Stimulated activated CD8-positive, alpha-beta memory T cell treated with anti-CD3 and anti-CD28 coated beads, Interleukin-4, amount 100 ng/mL, for 4 hours (primary cell): ENCODE data around the gene PPARA.
"Not testable (repeated sequence)": the region's sequence is repeated elsewhere in the genome, so short reads cannot be mapped to it uniquely, and the experiment has no call there.

ENCODE experiments used
- DNase-seq, 2 donors: peaks; one replicate each; pipeline ENCODE4 v3.0.0-alpha.2; 2020; ENCODE audit warnings: low read depth in 2 of 2, low spot score in 1 of 2

PPARA gene

GRCh38 chr22:46165977-46166376, 15.7 kb downstream of the PPARA start:
- no peak for DNase-seq

DNA sequence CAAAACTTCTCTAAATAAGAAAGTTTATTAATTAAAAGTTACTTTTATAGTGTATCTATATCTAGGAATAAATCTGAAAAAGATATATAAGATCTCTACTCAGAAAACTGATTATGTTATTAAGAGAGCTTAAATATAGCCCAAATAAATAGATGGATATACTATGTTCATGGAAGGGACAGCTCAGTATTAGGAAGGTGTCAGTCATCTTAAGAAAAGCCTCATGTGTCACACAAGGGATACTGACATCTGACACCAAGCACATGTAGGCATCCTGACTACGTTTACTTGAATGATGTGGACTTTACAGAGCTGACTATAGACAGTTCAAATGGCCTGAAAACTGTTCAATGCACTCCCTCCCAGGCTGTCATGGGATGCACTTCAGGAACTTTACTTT, 19.3 kb downstream of the PPARA start:
- DNase-seq, result no peak

DNA sequence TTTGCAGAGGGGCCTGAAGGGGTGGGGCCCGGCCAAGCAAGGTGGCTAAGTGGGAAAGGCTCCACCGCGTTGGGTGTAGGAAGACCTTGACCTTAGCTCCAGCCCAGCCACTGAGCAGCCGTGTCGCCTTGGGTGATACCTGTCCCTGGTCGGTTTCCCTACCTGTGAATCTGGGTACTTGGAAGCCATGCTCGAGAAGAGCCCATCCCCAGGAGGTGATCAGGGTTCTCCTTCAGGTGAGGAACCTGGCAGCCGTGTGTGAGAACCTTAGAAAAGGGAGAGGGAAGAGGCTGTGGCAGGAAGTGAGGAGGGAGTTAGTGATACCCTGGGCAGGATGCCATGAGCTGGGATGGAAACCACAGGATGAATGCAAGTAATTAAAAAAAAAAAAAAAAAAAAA, 21.6 kb downstream of the PPARA start:
- no peak for DNase-seq

- no peak for DNase-seq
Observed at GRCh38 chr22:46172522-46173110, 22.3 kb downstream of the PPARA start.

DNA sequence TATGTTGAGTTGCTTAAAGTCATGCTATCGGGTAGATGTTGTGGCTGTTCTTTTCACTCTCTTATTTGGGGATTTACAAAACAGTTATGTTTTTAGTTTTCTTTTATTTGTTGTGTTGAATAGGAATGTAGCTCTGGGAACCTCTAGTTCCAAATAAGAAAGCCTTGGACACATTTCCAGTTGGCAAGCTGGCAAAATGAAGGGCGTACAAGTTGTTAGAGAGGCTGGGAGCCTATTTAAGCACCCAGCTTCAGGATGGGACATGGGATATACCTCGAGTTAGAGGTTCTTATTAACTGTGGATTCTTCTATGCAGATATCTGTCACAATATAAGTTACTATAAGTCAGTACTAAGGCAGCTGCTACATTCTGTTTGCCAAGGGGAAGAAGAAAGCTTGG, 22.8 kb downstream of the PPARA start:
- no peak for DNase-seq

DNA sequence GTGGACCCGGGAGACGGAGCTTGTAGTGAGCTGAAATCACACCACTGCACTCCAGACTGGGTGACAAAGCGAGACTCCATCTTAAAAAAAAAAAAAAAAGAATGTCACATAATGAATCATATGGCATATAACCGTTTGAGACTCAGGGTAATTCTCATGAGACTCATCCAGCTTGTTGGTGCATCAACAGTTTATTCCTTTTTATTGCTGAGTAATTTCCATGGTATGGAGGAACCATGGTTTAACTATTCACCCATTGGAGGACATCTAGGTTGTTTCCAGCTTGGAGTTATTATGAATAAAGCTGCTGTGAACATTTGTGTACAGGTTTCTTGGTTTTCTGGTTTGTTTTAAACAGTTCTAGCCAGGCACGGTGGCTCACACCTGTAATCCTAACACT, 25.3 kb downstream of the PPARA start:
- DNase-seq, result no peak

- DNase-seq, result no peak
Observed at GRCh38 chr22:46176508-46177003, 26.2 kb downstream of the PPARA start.

DNA sequence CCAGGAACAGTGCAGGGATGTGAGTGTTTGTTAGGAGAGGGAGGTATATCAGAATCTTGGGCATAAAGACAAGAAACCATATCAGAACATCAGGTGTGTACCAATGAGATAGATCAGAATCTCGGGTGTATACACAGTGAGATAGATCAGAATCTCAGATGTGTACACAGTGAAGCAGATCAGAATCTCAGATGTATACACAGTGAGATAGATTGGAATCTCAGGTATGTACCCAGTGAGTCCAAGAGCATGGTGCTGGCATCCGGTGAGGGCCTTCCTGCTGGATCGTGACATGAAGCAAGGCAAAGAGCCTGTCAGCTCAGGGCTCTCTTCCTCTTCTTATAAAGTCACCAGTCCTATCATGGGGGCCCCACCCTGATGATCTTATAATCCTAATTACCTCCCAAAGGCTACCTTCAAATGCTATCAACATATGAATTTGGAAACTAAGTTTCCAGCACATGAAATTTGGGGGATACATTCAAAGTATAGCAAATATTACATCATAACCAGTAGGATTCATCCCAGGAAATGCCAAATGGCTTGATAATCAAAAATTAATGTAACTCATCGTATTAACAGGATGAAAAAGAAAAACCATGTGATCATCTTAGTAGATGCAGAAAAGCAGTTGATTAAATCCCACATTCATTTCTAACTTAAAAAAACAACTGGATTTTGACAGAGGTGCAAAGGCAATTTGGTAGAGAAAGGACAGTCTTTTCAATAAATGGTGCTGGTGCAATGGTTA, 28.6 kb downstream of the PPARA start:
- no peak for DNase-seq

- DNase-seq, result no peak
Observed at GRCh38 chr22:46179748-46180147, 29.4 kb downstream of the PPARA start.

- DNase-seq, result no peak
Observed at GRCh38 chr22:46180370-46181137, 30.2 kb downstream of the PPARA start.

- DNase-seq, result no peak
Observed at GRCh38 chr22:46183733-46184132, 33.4 kb downstream of the PPARA start.

DNA sequence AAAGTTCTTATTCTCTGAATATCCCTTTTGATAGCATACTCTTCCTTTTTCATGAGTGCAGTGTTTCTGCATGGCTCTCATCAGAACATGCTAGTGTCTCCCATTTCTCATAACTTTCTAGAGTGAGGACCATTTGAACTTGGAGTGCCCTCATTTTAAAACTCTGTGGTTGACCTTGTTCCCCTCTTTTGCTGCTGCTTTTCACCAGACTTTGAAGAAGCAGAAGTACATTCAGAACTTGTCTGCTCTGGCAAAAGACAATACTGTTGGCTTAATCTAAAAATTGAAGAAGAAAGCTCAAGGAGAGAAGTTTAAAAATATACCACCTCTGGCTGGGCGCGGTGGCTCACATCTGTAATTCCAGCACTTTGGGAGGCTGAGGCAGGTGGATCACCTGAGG, 35.0 kb downstream of the PPARA start:
- no peak for DNase-seq

- no peak for DNase-seq
Observed at GRCh38 chr22:46187862-46188261, 37.5 kb downstream of the PPARA start.

DNA sequence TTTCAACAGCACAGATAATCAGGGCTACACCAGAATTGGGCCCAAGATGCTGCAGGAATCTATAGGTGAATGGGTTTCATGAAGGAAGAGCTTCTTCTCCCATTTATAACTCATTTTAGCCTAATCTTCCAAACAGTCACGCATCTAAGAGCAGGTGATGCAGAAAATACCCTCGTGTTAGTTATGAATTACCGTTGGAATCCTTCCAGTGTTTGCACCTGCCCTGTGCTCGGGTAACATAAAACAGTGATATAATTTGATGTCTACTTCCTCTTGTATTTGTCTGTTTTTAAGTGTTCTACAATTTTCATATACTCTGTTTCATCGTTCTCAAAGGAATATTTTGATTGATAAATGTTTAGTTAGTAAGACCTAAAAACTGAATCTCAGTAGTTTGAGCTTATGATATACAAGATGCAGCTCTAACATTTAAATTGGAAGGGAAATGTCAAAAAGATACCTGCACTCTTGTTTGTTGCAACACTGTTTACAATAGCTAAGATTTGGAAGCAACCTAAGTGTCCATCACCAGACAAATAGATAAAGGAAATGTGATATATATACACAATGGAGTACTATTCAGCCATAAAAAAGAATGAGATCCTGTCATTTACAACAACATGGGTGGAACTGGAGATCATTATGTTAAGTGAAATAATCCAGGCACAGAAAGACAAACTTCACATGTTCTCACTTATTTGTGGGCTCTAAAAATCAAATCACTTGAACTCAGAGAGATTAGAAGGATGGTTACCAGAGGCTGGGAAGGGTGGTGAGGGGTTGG, 42.1 kb downstream of the PPARA start:
- no peak for DNase-seq

DNA sequence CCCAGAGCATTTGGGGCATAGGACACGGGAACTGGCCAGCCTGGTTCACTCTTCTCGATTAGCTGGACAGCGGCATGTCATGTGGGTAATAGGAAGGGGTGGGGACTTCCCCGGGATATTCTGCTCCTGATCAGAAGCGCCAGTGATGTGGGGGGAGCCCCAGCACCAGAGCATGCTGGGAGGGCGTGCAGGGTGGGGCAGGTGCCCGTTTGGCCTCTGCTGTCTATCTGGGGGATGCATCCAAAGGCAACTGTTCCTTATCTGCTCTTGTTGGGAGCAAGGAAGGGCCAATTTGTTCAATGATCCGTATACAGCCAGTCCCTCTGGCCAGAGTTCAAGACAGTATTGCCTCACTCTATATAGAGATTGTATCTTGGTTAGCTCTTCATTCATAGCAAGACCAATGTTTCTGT, 43.6 kb downstream of the PPARA start:
- DNase-seq, result no peak

- no peak for DNase-seq
Observed at GRCh38 chr22:46195487-46196165, 45.3 kb downstream of the PPARA start.

- DNase-seq, result no peak
Observed at GRCh38 chr22:46196278-46196677, 46.0 kb downstream of the PPARA start.

DNA sequence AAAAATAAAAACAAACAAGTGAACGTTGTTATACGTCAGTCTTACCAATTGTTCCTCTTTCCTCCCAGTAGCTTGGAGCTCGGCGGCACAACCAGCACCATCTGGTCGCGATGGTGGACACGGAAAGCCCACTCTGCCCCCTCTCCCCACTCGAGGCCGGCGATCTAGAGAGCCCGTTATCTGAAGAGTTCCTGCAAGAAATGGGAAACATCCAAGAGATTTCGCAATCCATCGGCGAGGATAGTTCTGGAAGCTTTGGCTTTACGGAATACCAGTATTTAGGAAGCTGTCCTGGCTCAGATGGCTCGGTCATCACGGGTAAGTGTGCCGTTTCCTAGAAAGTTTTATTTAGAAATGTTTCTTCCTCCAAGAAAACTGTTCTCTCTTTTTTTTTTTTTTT, 47.9 kb downstream of the PPARA start:
- DNase-seq, result no peak

GRCh38 chr22:46198806-46199205, 48.5 kb downstream of the PPARA start:
- not testable (repeated sequence) for DNase-seq

- DNase-seq, result no peak
Observed at GRCh38 chr22:46201059-46201757, 50.9 kb downstream of the PPARA start.
